ENCODE results near the gene EYA4.
"Not testable (repeated sequence)": the region's sequence is repeated elsewhere in the genome, so short reads cannot be mapped to it uniquely, and the experiment has no call there.

The EYA4 gene

GRCh38 chr6:133396233-133396983, 155.3 kb downstream of the EYA4 start:
- DNase-seq (ENCODE audit: low read depth, low spot score): no peak
- Histone ChIP-seq H3K27me3 (ENCODE audit: insufficient read depth, insufficient read length) (no peaks in the 10 kb centered on the region), H3K36me3 (ENCODE audit: insufficient read depth, insufficient read length, low read length) (no peaks in the 10 kb centered on the region), H3K4me3 (ENCODE audit: insufficient read length, low read depth) (no peak overlapping the region), H3K9ac (ENCODE audit: insufficient read length, low read depth) (no peak overlapping the region), H3K4me1 (ENCODE audit: insufficient read depth, insufficient read length) (no peaks in the 10 kb centered on the region), H3K9me3 (ENCODE audit: insufficient read depth, low read length) (no peaks in the 10 kb centered on the region)
- TF ChIP-seq SUZ12 (IDR thresholded peaks at IDR 0.05; ENCODE audit: extremely low read depth, insufficient read depth, insufficient read length) (no peak), ZNF274 (IDR thresholded peaks at IDR 0.05; ENCODE audit: low read depth, low read length) (no peak), YY1 (IDR thresholded peaks at IDR 0.05; ENCODE audit: insufficient read depth, insufficient read length) (no peak)

DNA sequence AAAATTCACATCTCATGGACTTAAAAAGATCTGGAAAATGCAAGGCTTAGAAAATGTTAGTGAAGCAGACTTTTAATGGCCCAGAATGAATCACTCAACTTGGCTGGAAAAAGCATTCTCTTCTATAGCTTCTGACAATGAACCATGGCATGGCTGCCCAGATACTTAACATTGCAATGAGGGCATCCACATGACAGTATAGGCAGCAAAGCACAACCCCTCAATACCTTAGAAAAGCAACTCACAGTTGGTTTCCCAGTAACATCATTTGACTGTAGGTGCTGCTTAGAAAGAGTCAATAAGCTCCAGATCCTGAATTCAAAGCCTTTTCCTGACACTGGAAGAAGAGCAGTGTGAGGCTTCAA, 155.8 kb downstream of the EYA4 start:
- no peaks in the 10 kb centered on the region for H3K4me1 ChIP-seq (ENCODE audit: insufficient read depth, insufficient read length)
- no peak overlapping the region for H3K9ac ChIP-seq (ENCODE audit: insufficient read length, low read depth)
- no peak for DNase-seq (ENCODE audit: low read depth, low spot score)
- no peaks in the 10 kb centered on the region for H3K9me3 ChIP-seq (ENCODE audit: insufficient read depth, low read length)
- TF ChIP-seq ZNF274 (IDR thresholded peaks at IDR 0.05; ENCODE audit: low read depth, low read length) (no peak), SUZ12 (IDR thresholded peaks at IDR 0.05; ENCODE audit: extremely low read depth, insufficient read depth, insufficient read length) (no peak), YY1 (IDR thresholded peaks at IDR 0.05; ENCODE audit: insufficient read depth, insufficient read length) (no peak)
- no peak overlapping the region for H3K4me3 ChIP-seq (ENCODE audit: insufficient read length, low read depth)
- no peaks in the 10 kb centered on the region for H3K27me3 ChIP-seq (ENCODE audit: insufficient read depth, insufficient read length)
- no peaks in the 10 kb centered on the region for H3K36me3 ChIP-seq (ENCODE audit: insufficient read depth, insufficient read length, low read length)

- H3K36me3 ChIP-seq (ENCODE audit: insufficient read depth, insufficient read length, low read length); DNase-seq (ENCODE audit: low read depth, low spot score): not testable (repeated sequence)
Measured at GRCh38 chr6:133397601-133398000, 156.4 kb downstream of the EYA4 start.

GRCh38 chr6:133399426-133399825, 158.3 kb downstream of the EYA4 start:
- Histone ChIP-seq H3K27me3 (ENCODE audit: insufficient read depth, insufficient read length) (no peaks in the 10 kb centered on the region), H3K36me3 (ENCODE audit: insufficient read depth, insufficient read length, low read length) (no peaks in the 10 kb centered on the region), H3K4me3 (ENCODE audit: insufficient read length, low read depth) (no peak overlapping the region), H3K9ac (ENCODE audit: insufficient read length, low read depth) (no peak overlapping the region), H3K4me1 (ENCODE audit: insufficient read depth, insufficient read length) (no peaks in the 10 kb centered on the region), H3K9me3 (ENCODE audit: insufficient read depth, low read length) (no peaks in the 10 kb centered on the region)
- no peak for DNase-seq (ENCODE audit: low read depth, low spot score)
- no peak for TF ChIP-seq ZNF274 (IDR thresholded peaks at IDR 0.05; ENCODE audit: low read depth, low read length)
- TF ChIP-seq SUZ12 (IDR thresholded peaks at IDR 0.05; ENCODE audit: extremely low read depth, insufficient read depth, insufficient read length): no peak
- TF ChIP-seq YY1 (IDR thresholded peaks at IDR 0.05; ENCODE audit: insufficient read depth, insufficient read length): no peak

More at GRCh38 chr6:133397601-133398000, 156.4 kb downstream of the EYA4 start:
- not testable (repeated sequence) for H3K9me3 ChIP-seq (ENCODE audit: insufficient read depth, low read length); H3K4me1 ChIP-seq (ENCODE audit: insufficient read depth, insufficient read length); H3K27me3 ChIP-seq (ENCODE audit: insufficient read depth, insufficient read length); H3K4me3 ChIP-seq (ENCODE audit: insufficient read length, low read depth); H3K9ac ChIP-seq (ENCODE audit: insufficient read length, low read depth)

DNA sequence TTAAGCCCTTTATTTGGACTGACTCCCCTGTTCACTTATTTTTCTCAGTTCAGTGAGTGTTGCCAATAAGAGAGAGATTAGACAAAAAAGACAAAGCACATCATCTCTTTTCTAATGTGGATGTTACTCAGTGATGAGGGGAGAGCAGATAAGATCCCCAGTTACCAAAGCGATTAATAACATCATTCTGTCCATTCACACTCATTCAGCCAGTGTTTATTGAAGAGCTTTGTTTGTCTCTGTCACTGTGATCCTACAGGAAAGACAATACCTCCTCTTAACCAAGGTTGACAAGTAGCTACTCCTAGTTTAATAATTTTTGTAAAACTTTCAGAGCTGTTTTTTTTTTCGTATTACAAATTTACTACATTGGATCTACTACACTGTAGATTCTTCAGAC, 163.0 kb downstream of the EYA4 start:
- no peak for TF ChIP-seq YY1 (IDR thresholded peaks at IDR 0.05; ENCODE audit: insufficient read depth, insufficient read length)
- no peak for TF ChIP-seq ZNF274 (IDR thresholded peaks at IDR 0.05; ENCODE audit: low read depth, low read length)
- no peak for TF ChIP-seq SUZ12 (IDR thresholded peaks at IDR 0.05; ENCODE audit: extremely low read depth, insufficient read depth, insufficient read length)
- Histone ChIP-seq H3K4me3 (ENCODE audit: insufficient read length, low read depth) (no peak overlapping the region), H3K36me3 (ENCODE audit: insufficient read depth, insufficient read length, low read length) (no peaks in the 10 kb centered on the region), H3K9ac (ENCODE audit: insufficient read length, low read depth) (no peak overlapping the region), H3K4me1 (ENCODE audit: insufficient read depth, insufficient read length) (no peaks in the 10 kb centered on the region), H3K27me3 (ENCODE audit: insufficient read depth, insufficient read length) (no peaks in the 10 kb centered on the region), H3K9me3 (ENCODE audit: insufficient read depth, low read length) (no peaks in the 10 kb centered on the region)
- no peak for DNase-seq (ENCODE audit: low read depth, low spot score)

- DNase-seq (ENCODE audit: low read depth, low spot score): no peak
- Histone ChIP-seq H3K9ac (ENCODE audit: insufficient read length, low read depth) (no peak overlapping the region), H3K27me3 (ENCODE audit: insufficient read depth, insufficient read length) (no peaks in the 10 kb centered on the region), H3K36me3 (ENCODE audit: insufficient read depth, insufficient read length, low read length) (no peaks in the 10 kb centered on the region), H3K4me1 (ENCODE audit: insufficient read depth, insufficient read length) (no peaks in the 10 kb centered on the region), H3K9me3 (ENCODE audit: insufficient read depth, low read length) (no peaks in the 10 kb centered on the region), H3K4me3 (ENCODE audit: insufficient read length, low read depth) (no peak overlapping the region)
- TF ChIP-seq YY1 (IDR thresholded peaks at IDR 0.05; ENCODE audit: insufficient read depth, insufficient read length) (no peak), SUZ12 (IDR thresholded peaks at IDR 0.05; ENCODE audit: extremely low read depth, insufficient read depth, insufficient read length) (no peak), ZNF274 (IDR thresholded peaks at IDR 0.05; ENCODE audit: low read depth, low read length) (no peak)
Measured at GRCh38 chr6:133404728-133405127, 163.6 kb downstream of the EYA4 start.

DNA sequence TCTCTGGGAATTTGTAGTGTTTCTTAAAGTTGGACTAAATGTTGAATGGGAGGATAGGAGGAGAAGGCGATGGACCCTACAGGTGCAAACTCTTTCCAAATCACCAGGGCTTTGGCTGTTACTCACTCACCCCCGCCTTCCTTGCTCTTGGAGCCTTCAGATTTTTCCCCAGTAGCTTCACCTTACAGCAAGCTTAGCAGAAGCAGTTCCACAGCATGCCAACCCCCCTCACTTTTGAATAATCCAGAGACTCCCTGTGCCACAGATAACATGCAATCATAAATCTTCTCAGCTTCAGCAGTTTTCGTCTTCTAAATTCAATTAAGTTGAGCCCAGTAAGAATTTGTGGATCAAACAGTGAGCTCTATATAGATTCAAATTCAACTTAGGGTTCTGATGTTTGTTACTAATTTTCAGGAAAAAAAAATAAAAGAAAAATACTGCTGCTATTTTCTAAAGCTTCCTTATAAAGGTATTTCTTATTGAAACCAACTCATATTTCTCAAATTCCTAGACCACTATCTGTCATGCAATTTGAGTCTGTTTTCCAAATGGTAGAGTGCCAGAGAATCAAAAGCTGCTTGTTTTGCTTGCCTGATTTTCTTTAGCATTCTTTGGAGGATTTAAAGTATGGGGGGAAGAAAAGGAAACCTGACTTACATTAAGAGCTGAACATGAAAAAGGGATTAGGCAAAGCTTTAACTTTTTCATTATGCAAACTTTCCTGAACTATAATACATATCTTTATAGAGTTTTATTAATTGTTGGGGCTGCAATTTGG, 166.4 kb downstream of the EYA4 start:
- H3K4me3 ChIP-seq (ENCODE audit: insufficient read length, low read depth): no peak overlapping the region
- no peaks in the 10 kb centered on the region for H3K4me1 ChIP-seq (ENCODE audit: insufficient read depth, insufficient read length)
- H3K27me3 ChIP-seq (ENCODE audit: insufficient read depth, insufficient read length): no peaks in the 10 kb centered on the region
- no peaks in the 10 kb centered on the region for H3K36me3 ChIP-seq (ENCODE audit: insufficient read depth, insufficient read length, low read length)
- TF ChIP-seq ZNF274 (IDR thresholded peaks at IDR 0.05; ENCODE audit: low read depth, low read length) (no peak), YY1 (IDR thresholded peaks at IDR 0.05; ENCODE audit: insufficient read depth, insufficient read length) (no peak), SUZ12 (IDR thresholded peaks at IDR 0.05; ENCODE audit: extremely low read depth, insufficient read depth, insufficient read length) (no peak)
- no peaks in the 10 kb centered on the region for H3K9me3 ChIP-seq (ENCODE audit: insufficient read depth, low read length)
- H3K9ac ChIP-seq (ENCODE audit: insufficient read length, low read depth): no peak overlapping the region
- DNase-seq (ENCODE audit: low read depth, low spot score): no peak

Measured in NT2/D1 (cell line).